NCI-H146 treated with DMSO at 0.1 percent for 48 hours (cell line): ENCODE results near the gene CAT.
"Not testable (repeated sequence)": the region's sequence is repeated elsewhere in the genome, so short reads cannot be mapped to it uniquely, and the experiment has no call there.

ENCODE experiments used
- DNase-seq: peaks from one replicate; lab custom pipeline; 2025; ENCODE audit not compliant: unreplicated experiment; lab: John Stamatoyannopoulos, UW

The CAT gene

GRCh38 chr11:34424826-34425225, 13.9 kb upstream of the CAT start:
- DNase-seq, result not testable (repeated sequence)

GRCh38 chr11:34425360-34425759, 13.4 kb upstream of the CAT start:
- DNase-seq, result no peak

- DNase-seq, result no peak
Measured at GRCh38 chr11:34425867-34426266, 12.9 kb upstream of the CAT start.

- no peak for DNase-seq
Measured at GRCh38 chr11:34426766-34427185, 12.0 kb upstream of the CAT start.

GRCh38 chr11:34427186-34427805, 11.4 kb upstream of the CAT start:
- no peak for DNase-seq

- no peak for DNase-seq
Measured at GRCh38 chr11:34431979-34432378, 6.8 kb upstream of the CAT start.

GRCh38 chr11:34432822-34433221, 5.9 kb upstream of the CAT start:
- DNase-seq, result no peak

- DNase-seq, result no peak
Measured at GRCh38 chr11:34433899-34434298, 4.8 kb upstream of the CAT start.

- DNase-seq, result no peak
Measured at GRCh38 chr11:34437224-34438125, 1.3 kb upstream of the CAT start.

- no peak for DNase-seq
Measured at GRCh38 chr11:34439610-34440198, 970 bp downstream of the CAT start.

- no peak for DNase-seq
Measured at GRCh38 chr11:34441814-34442213, 3.1 kb downstream of the CAT start.

- no peak for DNase-seq
Measured at GRCh38 chr11:34443136-34443535, 4.4 kb downstream of the CAT start.

GRCh38 chr11:34444428-34444827, 5.7 kb downstream of the CAT start:
- DNase-seq, result no peak

GRCh38 chr11:34445956-34446355, 7.2 kb downstream of the CAT start:
- no peak for DNase-seq

- no peak for DNase-seq
Measured at GRCh38 chr11:34446386-34446785, 7.7 kb downstream of the CAT start.

GRCh38 chr11:34447044-34447443, 8.3 kb downstream of the CAT start:
- DNase-seq, result no peak

GRCh38 chr11:34448223-34448994, 9.7 kb downstream of the CAT start:
- no peak for DNase-seq

- no peak for DNase-seq
Measured at GRCh38 chr11:34449013-34449412, 10.3 kb downstream of the CAT start.

- DNase-seq, result no peak
Measured at GRCh38 chr11:34451053-34451452, 12.3 kb downstream of the CAT start.

- DNase-seq, result no peak
Measured at GRCh38 chr11:34454308-34455032, 15.7 kb downstream of the CAT start.

GRCh38 chr11:34457607-34458006, 18.9 kb downstream of the CAT start:
- DNase-seq, result no peak
